Measurements from ENCODE around the gene TAF4.
"Not testable (repeated sequence)": the region's sequence is repeated elsewhere in the genome, so short reads cannot be mapped to it uniquely, and the experiment has no call there.

- TF ChIP-seq CTCF (conservative IDR thresholded peaks at IDR 0.05 in 1 of 2, IDR thresholded peaks at IDR 0.05 in 1 of 2; ENCODE audit: low read depth in 1 of 2, low read length in 2 of 2); EZH2 (IDR thresholded peaks at IDR 0.05; ENCODE audit: low read length, missing control alignments): not testable (repeated sequence)
Observed at GRCh38 chr20:61948056-61948455, 117.6 kb downstream of the TAF4 start.

Measured in fibroblast of lung (primary cell).